Esophagus (tissue), 2 donors: ENCODE data around the gene RCVRN. TPM values are rescaled to one million over a fixed set of nuclear protein-coding genes. Genes with fewer than 3 reads are reported as not detected.

Experiments used
- H3K27ac ChIP-seq, 2 donors: one replicate each; pipeline ENCODE4 v1.5.1; 2013; ENCODE audit warnings: low read depth in 2 of 2, mild to moderate bottlenecking in 2 of 2, inconsistent platforms in 1 of 2, low read length in 1 of 2, moderate library complexity in 1 of 2
- H3K27me3 ChIP-seq, 2 donors: one replicate each; pipeline ENCODE4 v1.6.1; 2013; ENCODE audit warnings: low read length in 2 of 2, control low read depth in 1 of 2, mild to moderate bottlenecking in 1 of 2; ENCODE audit not compliant: insufficient read depth in 2 of 2, control insufficient read depth in 1 of 2
- H3K36me3 ChIP-seq, 2 donors: one replicate each; pipeline ENCODE4 v1.6.1; 2013; ENCODE audit warnings: low read length in 1 of 2; ENCODE audit not compliant: control insufficient read depth in 2 of 2, insufficient read depth in 2 of 2
- H3K4me1 ChIP-seq, 2 donors: one replicate each; pipeline ENCODE4 v1.6.1; 2013; ENCODE audit warnings: low read length in 1 of 2; ENCODE audit not compliant: control insufficient read depth in 2 of 2, insufficient read depth in 2 of 2
- H3K4me3 ChIP-seq, 2 donors: one replicate each; pipeline ENCODE4 v1.5.1; 2013; ENCODE audit warnings: low read length in 2 of 2, mild to moderate bottlenecking in 2 of 2, low read depth in 1 of 2, moderate library complexity in 1 of 2
- H3K9me3 ChIP-seq, 2 donors: one replicate each; pipeline ENCODE4 v1.6.1; 2013; ENCODE audit warnings: mild to moderate bottlenecking in 2 of 2, low read depth in 1 of 2, low read length in 1 of 2, moderate library complexity in 1 of 2; ENCODE audit not compliant: control insufficient read depth in 2 of 2, insufficient read depth in 1 of 2
- WGBS, 2 donors: extraction: QIAGEN DNeasy Blood & Tissue Kit; methylation state at CpG; one replicate each; pipeline ENCODE4 v1.1.7; 2013; 5-methylcytosine and 5-hydroxymethylcytosine counted together
- polyA plus RNA-seq, 2 donors: library from polyadenylated mRNA; stranded (reverse); fragments of 200-250 nt; gene quantifications; one replicate each; pipeline ENCODE4 v1.2.3, GENCODE V29; 2013
- donor health status: healthy with polysubstance abuse.
- donor health status: Bipolar disorder and iron deficiency.

RCVRN gene
- polyA plus RNA-seq, 2 donors: 0.01 to 0.18 TPM

- Histone ChIP-seq H3K27ac (no peak overlapping the region), H3K4me1 (no peaks in the 10 kb centered on the region), H3K9me3 (peaks cover 0 to 2% of the 10 kb centered on the region in 2 donors), H3K36me3 (peaks cover 4 to 11% of the 10 kb centered on the region in 2 donors), H3K27me3 (no peaks in the 10 kb centered on the region), H3K4me3 (no peak overlapping the region)
- 70 to 74% methylated on average over 8 of the region's 8 CpGs for WGBS, 2 donors
These were observed 11.0 kb upstream of the RCVRN start for GRCh38 chr17:9916108-9916507.

- Histone ChIP-seq H3K9me3 (peaks cover 0 to 2% of the 10 kb centered on the region in 2 donors), H3K4me3 (no peak overlapping the region), H3K27me3 (no peaks in the 10 kb centered on the region), H3K27ac (no peak overlapping the region), H3K36me3 (peaks cover 4 to 9% of the 10 kb centered on the region in 2 donors), H3K4me1 (no peaks in the 10 kb centered on the region)
- 88% methylated on average over 5 of the region's 5 CpGs for WGBS, 2 donors
These were observed 8.4 kb upstream of the RCVRN start for GRCh38 chr17:9913476-9913875.

- Histone ChIP-seq H3K4me3 (no peak overlapping the region), H3K4me1 (no peaks in the 10 kb centered on the region), H3K27me3 (no peaks in the 10 kb centered on the region), H3K36me3 (peaks cover 4 to 6% of the 10 kb centered on the region in 2 donors), H3K27ac (no peak overlapping the region), H3K9me3 (peaks cover 0 to 2% of the 10 kb centered on the region in 2 donors)
- 73 to 75% methylated on average over 18 of the region's 18 CpGs for WGBS, 2 donors
These were observed 7.3 kb upstream of the RCVRN start for GRCh38 chr17:9912121-9913099.

- Histone ChIP-seq H3K4me3 (no peak overlapping the region), H3K27me3 (no peaks in the 10 kb centered on the region), H3K4me1 (no peaks in the 10 kb centered on the region), H3K9me3 (no peaks in the 10 kb centered on the region), H3K27ac (no peak overlapping the region), H3K36me3 (peaks cover 0 to 4% of the 10 kb centered on the region in 2 donors)
- WGBS, 2 donors: 76 to 77% methylated on average over 12 of the region's 12 CpGs
These were observed 6.0 kb upstream of the RCVRN start for GRCh38 chr17:9911089-9911488.

GRCh38 chr17:9908649-9909042 lies 3.6 kb upstream of the RCVRN start:
- Histone ChIP-seq H3K4me3 (no peak overlapping the region), H3K4me1 (no peaks in the 10 kb centered on the region), H3K27me3 (no peaks in the 10 kb centered on the region), H3K27ac (no peak overlapping the region), H3K9me3 (no peaks in the 10 kb centered on the region), H3K36me3 (no peaks in the 10 kb centered on the region)
- 47 to 56% methylated on average over 7 of the region's 7 CpGs for WGBS, 2 donors

GRCh38 chr17:9907883-9908648 lies 3.0 kb upstream of the RCVRN start:
- H3K9me3 ChIP-seq: no peaks in the 10 kb centered on the region
- H3K4me1 ChIP-seq: no peaks in the 10 kb centered on the region
- H3K36me3 ChIP-seq: no peaks in the 10 kb centered on the region
- H3K27ac ChIP-seq: no peak overlapping the region
- WGBS, 2 donors: 41 to 46% methylated on average over 12 of the region's 12 CpGs
- H3K27me3 ChIP-seq: no peaks in the 10 kb centered on the region
- no peak overlapping the region for H3K4me3 ChIP-seq

GRCh38 chr17:9907131-9907530 lies 2.1 kb upstream of the RCVRN start:
- no peak overlapping the region for H3K27ac ChIP-seq
- no peaks in the 10 kb centered on the region for H3K4me1 ChIP-seq
- WGBS, 2 donors: 73 to 84% methylated on average over 7 of the region's 7 CpGs
- H3K27me3 ChIP-seq: no peaks in the 10 kb centered on the region
- H3K36me3 ChIP-seq: no peaks in the 10 kb centered on the region
- no peaks in the 10 kb centered on the region for H3K9me3 ChIP-seq
- no peak overlapping the region for H3K4me3 ChIP-seq

GRCh38 chr17:9906616-9907015 lies 1.5 kb upstream of the RCVRN start:
- no peak overlapping the region for H3K4me3 ChIP-seq
- no peaks in the 10 kb centered on the region for H3K4me1 ChIP-seq
- H3K27me3 ChIP-seq: no peaks in the 10 kb centered on the region
- H3K9me3 ChIP-seq: no peaks in the 10 kb centered on the region
- no peak overlapping the region for H3K27ac ChIP-seq
- no peaks in the 10 kb centered on the region for H3K36me3 ChIP-seq
- WGBS, 2 donors: 50 to 62% methylated on average over 14 of the region's 14 CpGs

GRCh38 chr17:9905902-9906301 lies 831 bp upstream of the RCVRN start:
- Histone ChIP-seq H3K36me3 (no peaks in the 10 kb centered on the region), H3K4me1 (no peaks in the 10 kb centered on the region), H3K9me3 (no peaks in the 10 kb centered on the region), H3K4me3 (no peak overlapping the region), H3K27ac (no peak overlapping the region), H3K27me3 (no peaks in the 10 kb centered on the region)
- WGBS, 2 donors: 11 to 22% methylated on average over 4 of the region's 4 CpGs
